GM10266 (cell line): Measurements from ENCODE around the gene CIAO2B.

Source experiments
- DNase-seq: peaks from one replicate; pipeline ENCODE4 v3.0.0; 2012; ENCODE audit errors: extremely low spot score
- CTCF ChIP-seq: IDR thresholded peaks from 2 replicates; pipeline ENCODE4 v1.5.1; 2012; ENCODE audit warnings: mild to moderate bottlenecking, low read depth; ENCODE audit not compliant: control insufficient read depth, insufficient read depth; ENCODE audit errors: missing control alignments

Gene CIAO2B

GRCh38 chr16:66952430-66953110 lies 18.4 kb upstream of the CIAO2B start:
- no peak for DNase-seq
- TF ChIP-seq CTCF: no peak

- no peak for TF ChIP-seq CTCF
- DNase-seq: no peak
Observed at GRCh38 chr16:66950971-66951790, 17.0 kb upstream of the CIAO2B start.

- TF ChIP-seq CTCF: no peak
- DNase-seq: peak; percentile 45
Observed at GRCh38 chr16:66950437-66950836, 16.2 kb upstream of the CIAO2B start.

- DNase-seq: no peak
- TF ChIP-seq CTCF: no peak
Observed at GRCh38 chr16:66949472-66949871, 15.3 kb upstream of the CIAO2B start.

GRCh38 chr16:66948837-66949225 lies 14.6 kb upstream of the CIAO2B start:
- DNase-seq: no peak
- TF ChIP-seq CTCF: no peak

GRCh38 chr16:66948134-66948836 lies 14.1 kb upstream of the CIAO2B start:
- DNase-seq: no peak
- no peak for TF ChIP-seq CTCF
